Activated T-helper 2 cell treated with anti-CD3 and anti-CD28 coated beads, Interferon-gamma antibody, Interleukin-2, Interleukin-4, amounts not matched to agents 10 μg/mL and 5 μg/mL and 100 μg/mL, durations not matched to agents 14 hours and 24 hours and 36 hours (primary cell): ENCODE measurements around the gene SAMM50. TPM values are rescaled to one million over a fixed set of nuclear protein-coding genes. Genes with fewer than 3 reads are reported as not detected.

Experiments
- DNase-seq: peaks from one replicate; pipeline ENCODE4 v3.0.0; 2021; ENCODE audit warnings: low spot score
- H3K27ac Mint-ChIP-seq: one replicate; pipeline ENCODE4 v1.8.0; 2021; ENCODE audit warnings: mixed read lengths
- H3K27me3 Mint-ChIP-seq: one replicate; pipeline ENCODE4 v1.8.0; 2021; ENCODE audit warnings: low read depth, mixed read lengths
- H3K36me3 Mint-ChIP-seq: one replicate; pipeline ENCODE4 v1.8.0; 2021; ENCODE audit warnings: low read depth, mixed read lengths
- H3K4me1 Mint-ChIP-seq: one replicate; pipeline ENCODE4 v1.8.0; 2021; ENCODE audit warnings: low read depth, mixed read lengths
- H3K4me3 Mint-ChIP-seq: one replicate; pipeline ENCODE4 v1.8.0; 2021; ENCODE audit warnings: low read depth, mild to moderate bottlenecking, moderate library complexity, mixed read lengths
- H3K9me3 Mint-ChIP-seq: one replicate; pipeline ENCODE4 v1.8.0; 2021; ENCODE audit warnings: mixed read lengths
- intact Hi-C: fragments of 100-400 bp; cut with micrococcal nuclease; formaldehyde crosslinking; loops from one replicate; pipeline ENCODE4 v1.15.1; 2023
- total RNA-seq: library from RNA; stranded (reverse); gene quantifications from 2 replicates; pipeline ENCODE4 v1.2.3, GENCODE V29; 2022

Gene SAMM50
- total RNA-seq, 1 donor from 2014 or later: 59.0 TPM

GRCh38 chr22:43992331-43992821, 37.1 kb downstream of the SAMM50 start:
- H3K4me1 Mint-ChIP-seq: peaks cover 15% of the 10 kb centered on the region
- H3K27ac Mint-ChIP-seq: no peak overlapping the region
- peaks cover 66% of the 10 kb centered on the region for H3K36me3 Mint-ChIP-seq
- no peak for DNase-seq
- no peaks in the 10 kb centered on the region for H3K9me3 Mint-ChIP-seq
- no peaks in the 10 kb centered on the region for H3K27me3 Mint-ChIP-seq
- H3K4me3 Mint-ChIP-seq: no peak overlapping the region
- intact Hi-C loops: no loop called here

GRCh38 chr22:43993072-43993760, 38.0 kb downstream of the SAMM50 start:
- peaks cover 15% of the 10 kb centered on the region for H3K4me1 Mint-ChIP-seq
- H3K9me3 Mint-ChIP-seq: no peaks in the 10 kb centered on the region
- intact Hi-C loops: loop anchor here (1.0 kb wide), 2 partner anchors 92 to 633 kb away; no protein-coding TSS in a partner anchor
- H3K27me3 Mint-ChIP-seq: no peaks in the 10 kb centered on the region
- no peak overlapping the region for H3K4me3 Mint-ChIP-seq
- peaks cover 68% of the 10 kb centered on the region for H3K36me3 Mint-ChIP-seq
- H3K27ac Mint-ChIP-seq: peak overlapping the region; percentile 0
- DNase-seq: peak; percentile 39

- Mint-ChIP-seq H3K9me3 (no peaks in the 10 kb centered on the region), H3K27ac (no peak overlapping the region), H3K4me1 (peaks cover 15% of the 10 kb centered on the region), H3K4me3 (no peak overlapping the region), H3K27me3 (no peaks in the 10 kb centered on the region), H3K36me3 (peaks cover 71% of the 10 kb centered on the region)
- no peak for DNase-seq
- intact Hi-C loops: no loop called here
Observed at GRCh38 chr22:43994006-43994405, 38.8 kb downstream of the SAMM50 start.

GRCh38 chr22:43994416-43994815, 39.2 kb downstream of the SAMM50 start:
- H3K27me3 Mint-ChIP-seq: no peaks in the 10 kb centered on the region
- H3K27ac Mint-ChIP-seq: no peak overlapping the region
- no peaks in the 10 kb centered on the region for H3K9me3 Mint-ChIP-seq
- H3K4me3 Mint-ChIP-seq: peak overlapping the region; percentile 35
- peaks cover 15% of the 10 kb centered on the region for H3K4me1 Mint-ChIP-seq
- intact Hi-C loops: no loop called here
- peaks cover 73% of the 10 kb centered on the region for H3K36me3 Mint-ChIP-seq
- DNase-seq: no peak

- H3K27me3 Mint-ChIP-seq: no peaks in the 10 kb centered on the region
- DNase-seq: no peak
- peaks cover 70% of the 10 kb centered on the region for H3K36me3 Mint-ChIP-seq
- H3K4me1 Mint-ChIP-seq: peaks cover 15% of the 10 kb centered on the region
- peak overlapping the region; percentile 90 for H3K4me3 Mint-ChIP-seq
- H3K9me3 Mint-ChIP-seq: no peaks in the 10 kb centered on the region
- intact Hi-C loops: no loop called here
- peak overlapping the region; percentile 68 for H3K27ac Mint-ChIP-seq
Observed at GRCh38 chr22:43995057-43995685, 39.9 kb downstream of the SAMM50 start.

GRCh38 chr22:43995798-43996169, 40.5 kb downstream of the SAMM50 start:
- peak overlapping the region; percentile 88 for H3K27ac Mint-ChIP-seq
- H3K9me3 Mint-ChIP-seq: no peaks in the 10 kb centered on the region
- no peaks in the 10 kb centered on the region for H3K27me3 Mint-ChIP-seq
- H3K36me3 Mint-ChIP-seq: peaks cover 66% of the 10 kb centered on the region
- H3K4me3 Mint-ChIP-seq: peak overlapping the region; percentile 90
- peaks cover 15% of the 10 kb centered on the region for H3K4me1 Mint-ChIP-seq
- DNase-seq: no peak
- intact Hi-C loops: no loop called here

GRCh38 chr22:43996170-43996980, 41.1 kb downstream of the SAMM50 start:
- peak overlapping the region; percentile 90 for H3K4me3 Mint-ChIP-seq
- peak; percentile 60 for DNase-seq
- no peaks in the 10 kb centered on the region for H3K27me3 Mint-ChIP-seq
- peaks cover 66% of the 10 kb centered on the region for H3K36me3 Mint-ChIP-seq
- intact Hi-C loops: no loop called here
- no peaks in the 10 kb centered on the region for H3K9me3 Mint-ChIP-seq
- peak overlapping the region; percentile 88 for H3K27ac Mint-ChIP-seq
- H3K4me1 Mint-ChIP-seq: peaks cover 15% of the 10 kb centered on the region

GRCh38 chr22:43996981-43997265, 41.7 kb downstream of the SAMM50 start:
- H3K9me3 Mint-ChIP-seq: no peaks in the 10 kb centered on the region
- no peak for DNase-seq
- H3K4me3 Mint-ChIP-seq: peak overlapping the region; percentile 51
- H3K27me3 Mint-ChIP-seq: no peaks in the 10 kb centered on the region
- intact Hi-C loops: no loop called here
- peaks cover 63% of the 10 kb centered on the region for H3K36me3 Mint-ChIP-seq
- peaks cover 15% of the 10 kb centered on the region for H3K4me1 Mint-ChIP-seq
- no peak overlapping the region for H3K27ac Mint-ChIP-seq

GRCh38 chr22:43998679-43999264, 43.5 kb downstream of the SAMM50 start:
- DNase-seq: no peak
- H3K9me3 Mint-ChIP-seq: no peaks in the 10 kb centered on the region
- H3K27ac Mint-ChIP-seq: no peak overlapping the region
- H3K4me1 Mint-ChIP-seq: peaks cover 12% of the 10 kb centered on the region
- no peak overlapping the region for H3K4me3 Mint-ChIP-seq
- peaks cover 45% of the 10 kb centered on the region for H3K36me3 Mint-ChIP-seq
- intact Hi-C loops: no loop called here
- no peaks in the 10 kb centered on the region for H3K27me3 Mint-ChIP-seq

GRCh38 chr22:43999378-43999777, 44.1 kb downstream of the SAMM50 start:
- Mint-ChIP-seq H3K9me3 (no peaks in the 10 kb centered on the region), H3K4me1 (peaks cover 10% of the 10 kb centered on the region), H3K4me3 (no peak overlapping the region), H3K27ac (no peak overlapping the region), H3K27me3 (no peaks in the 10 kb centered on the region), H3K36me3 (peaks cover 40% of the 10 kb centered on the region)
- no peak for DNase-seq
- intact Hi-C loops: no loop called here

- H3K36me3 Mint-ChIP-seq: peaks cover 33% of the 10 kb centered on the region
- no peaks in the 10 kb centered on the region for H3K9me3 Mint-ChIP-seq
- H3K4me3 Mint-ChIP-seq: no peak overlapping the region
- peaks cover 6% of the 10 kb centered on the region for H3K4me1 Mint-ChIP-seq
- H3K27ac Mint-ChIP-seq: no peak overlapping the region
- intact Hi-C loops: no loop called here
- DNase-seq: no peak
- H3K27me3 Mint-ChIP-seq: no peaks in the 10 kb centered on the region
Observed at GRCh38 chr22:44000123-44000522, 44.9 kb downstream of the SAMM50 start.

GRCh38 chr22:44001521-44001920, 46.3 kb downstream of the SAMM50 start:
- H3K27me3 Mint-ChIP-seq: no peaks in the 10 kb centered on the region
- H3K27ac Mint-ChIP-seq: no peak overlapping the region
- no peaks in the 10 kb centered on the region for H3K9me3 Mint-ChIP-seq
- no peak for DNase-seq
- peaks cover under 1% of the 10 kb centered on the region for H3K4me1 Mint-ChIP-seq
- no peak overlapping the region for H3K4me3 Mint-ChIP-seq
- intact Hi-C loops: no loop called here
- H3K36me3 Mint-ChIP-seq: peaks cover 23% of the 10 kb centered on the region
